CD14-positive monocyte (primary cell): ENCODE data around the gene RPS6KA5. TPM values are rescaled to one million over a fixed set of nuclear protein-coding genes. Genes with fewer than 3 reads are reported as not detected.
"Not testable (repeated sequence)": the region's sequence is repeated elsewhere in the genome, so short reads cannot be mapped to it uniquely, and the experiment has no call there.

ENCODE experiments used
- DNase-seq, 3 donors: peaks; one replicate each; pipeline ENCODE4 v3.0.0-alpha.2; 2011 to 2022
- H2AFZ ChIP-seq: 2 replicates; pipeline ENCODE4 v1.6.0; 2012; ENCODE audit warnings: mild to moderate bottlenecking, low read depth, low read length, inconsistent platforms; ENCODE audit not compliant: insufficient read depth, poor library complexity, severe bottlenecking
- H3K27ac ChIP-seq, 2 donors: 1 replicate in 1 of 2; 2 replicates in 1 of 2; pipeline ENCODE4 v1.5.1; 2012 to 2013; ENCODE audit warnings: low read length in 2 of 2, control low read depth in 1 of 2, inconsistent platforms in 1 of 2, low read depth in 1 of 2, mild to moderate bottlenecking in 1 of 2
- H3K27me3 ChIP-seq, 2 donors: one replicate each; pipeline versions ENCODE4 v1.6.0 to v1.6.1; 2011 to 2013; ENCODE audit warnings: low read length in 2 of 2; ENCODE audit not compliant: control insufficient read depth in 2 of 2, insufficient read depth in 2 of 2
- H3K36me3 ChIP-seq, 2 donors: replicated peaks in 1 of 2; 1 replicate in 1 of 2; 2 replicates in 1 of 2; pipeline versions ENCODE4 v1.5.1 to v1.6.1; 2012 to 2013; ENCODE audit warnings: low read length in 2 of 2, control low read depth in 1 of 2, inconsistent platforms in 1 of 2, mild to moderate bottlenecking in 1 of 2; ENCODE audit not compliant: insufficient read depth in 2 of 2, control insufficient read depth in 1 of 2
- H3K4me1 ChIP-seq, 2 donors: 1 replicate in 1 of 2; 2 replicates in 1 of 2; pipeline versions ENCODE4 v1.5.1 to v1.6.1; 2012 to 2013; ENCODE audit warnings: low read length in 2 of 2, control low read depth in 1 of 2, inconsistent platforms in 1 of 2, mild to moderate bottlenecking in 1 of 2, moderate library complexity in 1 of 2; ENCODE audit not compliant: insufficient read depth in 2 of 2, control insufficient read depth in 1 of 2
- H3K4me2 ChIP-seq: replicated peaks from 2 replicates; pipeline ENCODE3; 2012; ENCODE audit warnings: low read length, moderate library complexity, mild to moderate bottlenecking; ENCODE audit not compliant: poor library complexity, severe bottlenecking; ENCODE audit errors: extremely low read depth
- H3K4me3 ChIP-seq, 3 experiments: fragments of 200-600 bp in 1 of 3; sonication (generic) in 1 of 3; replicated peaks in 1 of 3; 1 replicate in 2 of 3; 2 replicates in 1 of 3; pipeline ENCODE4 v1.5.1; 2011 to 2013; ENCODE audit warnings: low read length in 3 of 3, mild to moderate bottlenecking in 3 of 3, control low read depth in 2 of 3, low read depth in 2 of 3, inconsistent platforms in 1 of 3, moderate library complexity in 1 of 3
- H3K79me2 ChIP-seq: 2 replicates; pipeline ENCODE4 v1.6.0; 2012; ENCODE audit warnings: mild to moderate bottlenecking, control low read depth, inconsistent platforms, low read length, moderate library complexity; ENCODE audit not compliant: insufficient read depth
- H3K9ac ChIP-seq: 2 replicates; pipeline ENCODE4 v1.6.0; 2017; ENCODE audit warnings: low read length, mild to moderate bottlenecking; ENCODE audit not compliant: insufficient read depth, poor library complexity, severe bottlenecking
- H3K9me3 ChIP-seq, 2 donors: replicated peaks in 1 of 2; 1 replicate in 1 of 2; 2 replicates in 1 of 2; pipeline versions ENCODE4 v1.5.1 to v1.6.1; 2012 to 2013; ENCODE audit warnings: low read length in 2 of 2, control low read depth in 1 of 2; ENCODE audit not compliant: control insufficient read depth in 1 of 2, insufficient read depth in 1 of 2
- H4K20me1 ChIP-seq: 2 replicates; pipeline ENCODE4 v1.6.0; 2012; ENCODE audit warnings: mild to moderate bottlenecking, low read length, control low read depth, moderate library complexity; ENCODE audit not compliant: insufficient read depth
- H3K27ac Mint-ChIP-seq, 7 donors: one replicate each; pipeline ENCODE4 v1.8.0; 2020; ENCODE audit warnings: mild to moderate bottlenecking in 7 of 7, mixed read lengths in 7 of 7, moderate library complexity in 6 of 7, inconsistent platforms in 2 of 7
- H3K27me3 Mint-ChIP-seq, 3 donors: one replicate each; pipeline ENCODE4 v1.8.0; 2021 to 2022; ENCODE audit warnings: low read depth in 3 of 3, mild to moderate bottlenecking in 3 of 3, mixed read lengths in 3 of 3, moderate library complexity in 3 of 3, inconsistent platforms in 1 of 3
- H3K36me3 Mint-ChIP-seq, 2 donors: one replicate each; pipeline ENCODE4 v1.8.0; 2020; ENCODE audit warnings: mixed read lengths in 2 of 2, inconsistent platforms in 1 of 2, mild to moderate bottlenecking in 1 of 2
- H3K4me1 Mint-ChIP-seq: one replicate; pipeline ENCODE4 v1.8.0; 2020; ENCODE audit warnings: mild to moderate bottlenecking, mixed read lengths
- H3K4me3 Mint-ChIP-seq, 2 donors: one replicate each; pipeline ENCODE4 v1.8.0; 2020; ENCODE audit warnings: mild to moderate bottlenecking in 2 of 2, mixed read lengths in 2 of 2, moderate library complexity in 1 of 2
- H3K9me3 Mint-ChIP-seq, 7 donors: one replicate each; pipeline ENCODE4 v1.8.0; 2020 to 2022; ENCODE audit warnings: mixed read lengths in 7 of 7, mild to moderate bottlenecking in 6 of 7, moderate library complexity in 6 of 7, inconsistent platforms in 2 of 7
- CTCF ChIP-seq: fragments of 200-600 bp; IDR thresholded peaks from one replicate; pipeline ENCODE4 v1.8.0; 2022; ENCODE audit warnings: antibody characterized with exemption, mild to moderate bottlenecking
- WGBS: methylation state at CpG from one replicate; pipeline ENCODE4 v1.1.5; 2013; ENCODE audit warnings: missing lambda C conversion rate; ENCODE audit not compliant: insufficient coverage; 5-methylcytosine and 5-hydroxymethylcytosine counted together
- intact Hi-C, 2 donors: fragments of 100-400 bp; cut with micrococcal nuclease; formaldehyde crosslinking; loops; one replicate each; pipeline versions ENCODE4 v1.15.0 to v1.15.1; 2023
- polyA plus RNA-seq, 3 donors: library from polyadenylated mRNA; depleted of rRNA in 1 of 3; unstranded in 2 of 3; stranded (reverse) in 1 of 3; fragments of 300-500 nt in 2 of 3; fragments of >200 nt in 1 of 3; fragmentation: Illumina TruSeq in 2 of 3; gene quantifications; 1 replicate in 2 of 3; 2 replicates in 1 of 3; pipeline ENCODE4 v1.2.3, GENCODE V29; 2012 to 2021

RPS6KA5 gene
- polyA plus RNA-seq, 3 donors: 4.4 to 10.1 (median 7.9) TPM

- no peak overlapping the region for H3K9ac ChIP-seq
- H4K20me1 ChIP-seq: no peaks in the 10 kb centered on the region
- TF ChIP-seq CTCF: no peak
- H3K27me3 ChIP-seq: no peaks in the 10 kb centered on the region
- Mint-ChIP-seq H3K27ac (peak overlapping the region in 1 of 7 donors; percentile 78), H3K4me3 (no peak overlapping the region), H3K27me3 (peaks cover 3 to 11% (median 4%) of the 10 kb centered on the region in 3 donors), H3K9me3 (no peaks in the 10 kb centered on the region), H3K36me3 (no peaks in the 10 kb centered on the region), H3K4me1 (peaks cover 2% of the 10 kb centered on the region)
- peak in 1 of 3 donors; percentile 6 for DNase-seq
- H3K9me3 ChIP-seq: no peaks in the 10 kb centered on the region
- H3K4me3 ChIP-seq: no peak overlapping the region
- WGBS: 81% methylated on average over 2 of the region's 7 CpGs
- intact Hi-C loops: no loop called here
- H3K4me1 ChIP-seq: no peaks in the 10 kb centered on the region
- no peaks in the 10 kb centered on the region for H3K79me2 ChIP-seq
- no peaks in the 10 kb centered on the region for H3K36me3 ChIP-seq
- no peak overlapping the region for H3K4me2 ChIP-seq
- no peak overlapping the region for H2AFZ ChIP-seq
- H3K27ac ChIP-seq: no peak overlapping the region
These were observed 29.6 kb upstream of the RPS6KA5 start for GRCh38 chr14:91089958-91090535.

GRCh38 chr14:91088585-91089235, 28.3 kb upstream of the RPS6KA5 start:
- no peaks in the 10 kb centered on the region for H3K79me2 ChIP-seq
- Mint-ChIP-seq H3K36me3 (no peaks in the 10 kb centered on the region), H3K27ac (peak overlapping the region in 1 of 7 donors; percentile 38), H3K9me3 (no peaks in the 10 kb centered on the region), H3K4me1 (peaks cover 2% of the 10 kb centered on the region), H3K27me3 (peaks cover 4 to 11% (median 5%) of the 10 kb centered on the region in 3 donors), H3K4me3 (no peak overlapping the region)
- TF ChIP-seq CTCF: no peak
- no peaks in the 10 kb centered on the region for H3K36me3 ChIP-seq
- DNase-seq: no peak
- WGBS: 91% methylated on average over 2 of the region's 5 CpGs
- no peaks in the 10 kb centered on the region for H3K9me3 ChIP-seq
- H3K4me3 ChIP-seq: no peak overlapping the region
- no peaks in the 10 kb centered on the region for H3K27me3 ChIP-seq
- no peak overlapping the region for H3K4me2 ChIP-seq
- H3K4me1 ChIP-seq: no peaks in the 10 kb centered on the region
- H3K27ac ChIP-seq: no peak overlapping the region
- H2AFZ ChIP-seq: no peak overlapping the region
- no peak overlapping the region for H3K9ac ChIP-seq
- no peaks in the 10 kb centered on the region for H4K20me1 ChIP-seq
- intact Hi-C loops: no loop called here

- DNase-seq, H3K36me3 Mint-ChIP-seq, H3K79me2 ChIP-seq, H3K4me3 ChIP-seq, H3K9me3 ChIP-seq, H4K20me1 ChIP-seq, H3K4me1 Mint-ChIP-seq, H3K9ac ChIP-seq, H3K4me1 ChIP-seq, H2AFZ ChIP-seq, H3K27ac Mint-ChIP-seq, H3K9me3 Mint-ChIP-seq, H3K4me3 Mint-ChIP-seq, intact Hi-C loops, H3K27me3 ChIP-seq, H3K27ac ChIP-seq, H3K4me2 ChIP-seq, H3K36me3 ChIP-seq: not testable (repeated sequence)
- 79% methylated on average over 4 of the region's 5 CpGs for WGBS
- peaks cover 4 to 11% (median 5%) of the 10 kb centered on the region in 3 donors for H3K27me3 Mint-ChIP-seq
These were observed 27.0 kb upstream of the RPS6KA5 start for GRCh38 chr14:91087470-91087869.
